SK-N-SH treated with all-trans-retinoic acid at 6 μM for 48 hours (cell line): ENCODE data around the gene TANGO2.

Experiments used
- CREB5 ChIP-seq: fragments of 250-450 bp; sonication (Bioruptor Pico); IDR thresholded peaks from 2 replicates; pipeline ENCODE4 v1.5.1; 2020; ENCODE audit warnings: low read depth, mild to moderate bottlenecking, moderate library complexity
- GLIS3 ChIP-seq: fragments of 250-450 bp; sonication (Bioruptor Pico); IDR thresholded peaks from 2 replicates; pipeline ENCODE4 v1.5.0; 2020; ENCODE audit warnings: mild to moderate bottlenecking, moderate library complexity
- PATZ1 ChIP-seq: fragments of 250-450 bp; sonication (Bioruptor Pico); IDR thresholded peaks from 2 replicates; pipeline ENCODE4 v1.8.0; 2020; ENCODE audit warnings: mild to moderate bottlenecking, moderate library complexity, borderline replicate concordance
- POU6F1 ChIP-seq: fragments of 250-450 bp; sonication (Bioruptor Pico); IDR thresholded peaks from 2 replicates; pipeline ENCODE4 v1.8.0; 2021; ENCODE audit warnings: low read depth, mild to moderate bottlenecking, moderate library complexity, borderline replicate concordance
- RARB ChIP-seq: fragments of 250-450 bp; sonication (Bioruptor Pico); IDR thresholded peaks from 2 replicates; pipeline ENCODE4 v1.8.0; 2021; ENCODE audit warnings: mild to moderate bottlenecking, moderate library complexity
- TOX ChIP-seq: fragments of 250-450 bp; sonication (Bioruptor Pico); IDR thresholded peaks from 2 replicates; pipeline ENCODE4 v1.8.0; 2021; ENCODE audit warnings: mild to moderate bottlenecking, moderate library complexity, borderline replicate concordance
- ZFP30 ChIP-seq: fragments of 450-650 bp; formaldehyde crosslinking; IDR thresholded peaks from 2 replicates; pipeline ENCODE4 v1.5.0; 2022; ENCODE audit warnings: mild to moderate bottlenecking, moderate library complexity
- ZNF8 ChIP-seq: fragments of 450-650 bp; formaldehyde crosslinking; IDR thresholded peaks from 2 replicates; pipeline ENCODE4 v1.5.0; 2020; ENCODE audit warnings: mild to moderate bottlenecking, moderate library complexity

- TF ChIP-seq CREB5 (CRISPR knock-in tag) (no peak), POU6F1 (CRISPR knock-in tag) (no peak), ZFP30 (CRISPR knock-in tag) (no peak), PATZ1 (CRISPR knock-in tag) (peak; percentile 42; the same call in 1 of the 2 replicates), RARB (no peak), GLIS3 (CRISPR knock-in tag) (no peak), TOX (CRISPR knock-in tag) (no peak), ZNF8 (no peak)
These were observed 25.1 kb upstream of the TANGO2 start for GRCh38 chr22:19995611-19996339.
